CD14-positive monocyte (primary cell): Measurements from ENCODE around the gene FBXO34. TPM values are rescaled to one million over a fixed set of nuclear protein-coding genes. Genes with fewer than 3 reads are reported as not detected.

Experiments
- DNase-seq, 3 donors: peaks; one replicate each; pipeline ENCODE4 v3.0.0-alpha.2; 2011 to 2022
- H2AFZ ChIP-seq: 2 replicates; pipeline ENCODE4 v1.6.0; 2012; ENCODE audit warnings: mild to moderate bottlenecking, low read depth, low read length, inconsistent platforms; ENCODE audit not compliant: insufficient read depth, poor library complexity, severe bottlenecking
- H3K27ac ChIP-seq, 2 donors: 1 replicate in 1 of 2; 2 replicates in 1 of 2; pipeline ENCODE4 v1.5.1; 2012 to 2013; ENCODE audit warnings: low read length in 2 of 2, control low read depth in 1 of 2, inconsistent platforms in 1 of 2, low read depth in 1 of 2, mild to moderate bottlenecking in 1 of 2
- H3K27me3 ChIP-seq, 2 donors: one replicate each; pipeline versions ENCODE4 v1.6.0 to v1.6.1; 2011 to 2013; ENCODE audit warnings: low read length in 2 of 2; ENCODE audit not compliant: control insufficient read depth in 2 of 2, insufficient read depth in 2 of 2
- H3K36me3 ChIP-seq, 2 donors: replicated peaks in 1 of 2; 1 replicate in 1 of 2; 2 replicates in 1 of 2; pipeline versions ENCODE4 v1.5.1 to v1.6.1; 2012 to 2013; ENCODE audit warnings: low read length in 2 of 2, control low read depth in 1 of 2, inconsistent platforms in 1 of 2, mild to moderate bottlenecking in 1 of 2; ENCODE audit not compliant: insufficient read depth in 2 of 2, control insufficient read depth in 1 of 2
- H3K4me1 ChIP-seq, 2 donors: 1 replicate in 1 of 2; 2 replicates in 1 of 2; pipeline versions ENCODE4 v1.5.1 to v1.6.1; 2012 to 2013; ENCODE audit warnings: low read length in 2 of 2, control low read depth in 1 of 2, inconsistent platforms in 1 of 2, mild to moderate bottlenecking in 1 of 2, moderate library complexity in 1 of 2; ENCODE audit not compliant: insufficient read depth in 2 of 2, control insufficient read depth in 1 of 2
- H3K4me2 ChIP-seq: replicated peaks from 2 replicates; pipeline ENCODE3; 2012; ENCODE audit warnings: low read length, moderate library complexity, mild to moderate bottlenecking; ENCODE audit not compliant: poor library complexity, severe bottlenecking; ENCODE audit errors: extremely low read depth
- H3K4me3 ChIP-seq, 3 experiments: fragments of 200-600 bp in 1 of 3; sonication (generic) in 1 of 3; replicated peaks in 1 of 3; 1 replicate in 2 of 3; 2 replicates in 1 of 3; pipeline ENCODE4 v1.5.1; 2011 to 2013; ENCODE audit warnings: low read length in 3 of 3, mild to moderate bottlenecking in 3 of 3, control low read depth in 2 of 3, low read depth in 2 of 3, inconsistent platforms in 1 of 3, moderate library complexity in 1 of 3
- H3K79me2 ChIP-seq: 2 replicates; pipeline ENCODE4 v1.6.0; 2012; ENCODE audit warnings: mild to moderate bottlenecking, control low read depth, inconsistent platforms, low read length, moderate library complexity; ENCODE audit not compliant: insufficient read depth
- H3K9ac ChIP-seq: 2 replicates; pipeline ENCODE4 v1.6.0; 2017; ENCODE audit warnings: low read length, mild to moderate bottlenecking; ENCODE audit not compliant: insufficient read depth, poor library complexity, severe bottlenecking
- H3K9me3 ChIP-seq, 2 donors: replicated peaks in 1 of 2; 1 replicate in 1 of 2; 2 replicates in 1 of 2; pipeline versions ENCODE4 v1.5.1 to v1.6.1; 2012 to 2013; ENCODE audit warnings: low read length in 2 of 2, control low read depth in 1 of 2; ENCODE audit not compliant: control insufficient read depth in 1 of 2, insufficient read depth in 1 of 2
- H4K20me1 ChIP-seq: 2 replicates; pipeline ENCODE4 v1.6.0; 2012; ENCODE audit warnings: mild to moderate bottlenecking, low read length, control low read depth, moderate library complexity; ENCODE audit not compliant: insufficient read depth
- H3K27ac Mint-ChIP-seq, 7 donors: one replicate each; pipeline ENCODE4 v1.8.0; 2020; ENCODE audit warnings: mild to moderate bottlenecking in 7 of 7, mixed read lengths in 7 of 7, moderate library complexity in 6 of 7, inconsistent platforms in 2 of 7
- H3K27me3 Mint-ChIP-seq, 3 donors: one replicate each; pipeline ENCODE4 v1.8.0; 2021 to 2022; ENCODE audit warnings: low read depth in 3 of 3, mild to moderate bottlenecking in 3 of 3, mixed read lengths in 3 of 3, moderate library complexity in 3 of 3, inconsistent platforms in 1 of 3
- H3K36me3 Mint-ChIP-seq, 2 donors: one replicate each; pipeline ENCODE4 v1.8.0; 2020; ENCODE audit warnings: mixed read lengths in 2 of 2, inconsistent platforms in 1 of 2, mild to moderate bottlenecking in 1 of 2
- H3K4me1 Mint-ChIP-seq: one replicate; pipeline ENCODE4 v1.8.0; 2020; ENCODE audit warnings: mild to moderate bottlenecking, mixed read lengths
- H3K4me3 Mint-ChIP-seq, 2 donors: one replicate each; pipeline ENCODE4 v1.8.0; 2020; ENCODE audit warnings: mild to moderate bottlenecking in 2 of 2, mixed read lengths in 2 of 2, moderate library complexity in 1 of 2
- H3K9me3 Mint-ChIP-seq, 7 donors: one replicate each; pipeline ENCODE4 v1.8.0; 2020 to 2022; ENCODE audit warnings: mixed read lengths in 7 of 7, mild to moderate bottlenecking in 6 of 7, moderate library complexity in 6 of 7, inconsistent platforms in 2 of 7
- WGBS: methylation state at CpG from one replicate; pipeline ENCODE4 v1.1.5; 2013; ENCODE audit warnings: missing lambda C conversion rate; ENCODE audit not compliant: insufficient coverage; 5-methylcytosine and 5-hydroxymethylcytosine counted together
- intact Hi-C, 2 donors: fragments of 100-400 bp; cut with micrococcal nuclease; formaldehyde crosslinking; loops; one replicate each; pipeline versions ENCODE4 v1.15.0 to v1.15.1; 2023
- polyA plus RNA-seq, 3 donors: library from polyadenylated mRNA; depleted of rRNA in 1 of 3; unstranded in 2 of 3; stranded (reverse) in 1 of 3; fragments of 300-500 nt in 2 of 3; fragments of >200 nt in 1 of 3; fragmentation: Illumina TruSeq in 2 of 3; gene quantifications; 1 replicate in 2 of 3; 2 replicates in 1 of 3; pipeline ENCODE4 v1.2.3, GENCODE V29; 2012 to 2021
- TF ChIP-seq, protein P1 (sequence below): fragments of 200-600 bp; IDR thresholded peaks from one replicate; pipeline ENCODE4 v1.8.0; 2022; ENCODE audit warnings: antibody characterized with exemption, mild to moderate bottlenecking

The FBXO34 gene
- polyA plus RNA-seq, 3 donors: 10.3 to 18.1 (median 17.3) TPM

DNA sequence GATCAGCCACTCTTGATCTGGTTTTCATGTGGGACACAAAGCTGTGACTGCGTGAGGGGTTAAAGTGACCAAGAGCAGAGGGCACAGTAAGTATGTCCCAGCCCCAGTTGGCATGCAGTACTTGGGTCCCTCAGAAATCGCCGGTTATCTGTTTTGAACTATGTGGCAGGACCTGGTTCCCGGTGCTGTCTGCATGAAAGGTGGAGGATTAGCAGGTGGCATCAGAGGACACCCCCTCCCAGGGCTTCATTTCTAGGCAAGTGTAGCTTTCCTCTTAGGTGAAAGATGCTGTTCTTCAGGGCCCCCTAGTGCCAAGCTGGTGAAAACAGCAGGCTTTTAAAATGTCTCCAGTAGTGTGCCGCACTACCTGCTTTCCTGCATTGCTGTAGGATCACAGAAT, 83.3 kb downstream of the FBXO34 start:
- no peak overlapping the region for H3K4me3 ChIP-seq
- Mint-ChIP-seq H3K4me1 (no peaks in the 10 kb centered on the region), H3K27me3 (peaks cover 0 to 2% (median 0%) of the 10 kb centered on the region in 3 donors), H3K36me3 (peaks cover 28 to 44% of the 10 kb centered on the region in 2 donors), H3K27ac (peak overlapping the region in 4 of 7 donors; percentile 22 to 52 (median 46)), H3K9me3 (peaks cover 0 to 2% (median 0%) of the 10 kb centered on the region in 7 donors), H3K4me3 (no peak overlapping the region)
- peak overlapping the region in 1 of 2 donors; percentile 46 for H3K27ac ChIP-seq
- H3K9ac ChIP-seq: no peak overlapping the region
- peaks cover under 1% of the 10 kb centered on the region for H3K79me2 ChIP-seq
- no peak overlapping the region for H3K4me2 ChIP-seq
- H3K27me3 ChIP-seq: no peaks in the 10 kb centered on the region
- peaks cover 5% of the 10 kb centered on the region for H4K20me1 ChIP-seq
- 100% methylated on average over 1 of the region's 5 CpGs for WGBS
- H2AFZ ChIP-seq: no peak overlapping the region
- H3K36me3 ChIP-seq: peaks cover 26 to 61% of the 10 kb centered on the region in 2 donors
- TF ChIP-seq, protein P1, sequence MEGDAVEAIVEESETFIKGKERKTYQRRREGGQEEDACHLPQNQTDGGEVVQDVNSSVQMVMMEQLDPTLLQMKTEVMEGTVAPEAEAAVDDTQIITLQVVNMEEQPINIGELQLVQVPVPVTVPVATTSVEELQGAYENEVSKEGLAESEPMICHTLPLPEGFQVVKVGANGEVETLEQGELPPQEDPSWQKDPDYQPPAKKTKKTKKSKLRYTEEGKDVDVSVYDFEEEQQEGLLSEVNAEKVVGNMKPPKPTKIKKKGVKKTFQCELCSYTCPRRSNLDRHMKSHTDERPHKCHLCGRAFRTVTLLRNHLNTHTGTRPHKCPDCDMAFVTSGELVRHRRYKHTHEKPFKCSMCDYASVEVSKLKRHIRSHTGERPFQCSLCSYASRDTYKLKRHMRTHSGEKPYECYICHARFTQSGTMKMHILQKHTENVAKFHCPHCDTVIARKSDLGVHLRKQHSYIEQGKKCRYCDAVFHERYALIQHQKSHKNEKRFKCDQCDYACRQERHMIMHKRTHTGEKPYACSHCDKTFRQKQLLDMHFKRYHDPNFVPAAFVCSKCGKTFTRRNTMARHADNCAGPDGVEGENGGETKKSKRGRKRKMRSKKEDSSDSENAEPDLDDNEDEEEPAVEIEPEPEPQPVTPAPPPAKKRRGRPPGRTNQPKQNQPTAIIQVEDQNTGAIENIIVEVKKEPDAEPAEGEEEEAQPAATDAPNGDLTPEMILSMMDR: peak; percentile 52
- no peaks in the 10 kb centered on the region for H3K9me3 ChIP-seq
- intact Hi-C loops: loop anchor here in 1 of 2 donors (10.0 kb wide), 1 partner anchor 110 kb away; no protein-coding TSS in a partner anchor
- DNase-seq: peak in 2 of 3 donors; percentile 24 to 25
- no peaks in the 10 kb centered on the region for H3K4me1 ChIP-seq

GRCh38 chr14:55355922-55356321, 84.7 kb downstream of the FBXO34 start:
- no peak overlapping the region for H3K4me3 Mint-ChIP-seq
- intact Hi-C loops: loop anchor here in 1 of 2 donors (10.0 kb wide), 1 partner anchor 111 kb away; no protein-coding TSS in a partner anchor
- no peaks in the 10 kb centered on the region for H3K4me1 Mint-ChIP-seq
- TF ChIP-seq, protein P1: no peak
- DNase-seq: no peak
- Histone ChIP-seq H3K9ac (no peak overlapping the region), H3K9me3 (no peaks in the 10 kb centered on the region), H3K4me1 (no peaks in the 10 kb centered on the region), H3K4me3 (no peak overlapping the region), H3K27ac (no peak overlapping the region), H4K20me1 (no peaks in the 10 kb centered on the region), H2AFZ (no peak overlapping the region), H3K79me2 (no peaks in the 10 kb centered on the region), H3K4me2 (no peak overlapping the region), H3K36me3 (peaks cover 19 to 51% of the 10 kb centered on the region in 2 donors), H3K27me3 (no peaks in the 10 kb centered on the region)
- H3K27ac Mint-ChIP-seq: no peak overlapping the region
- H3K36me3 Mint-ChIP-seq: peaks cover 19 to 36% of the 10 kb centered on the region in 2 donors
- WGBS: 100% methylated on average over 3 of the region's 6 CpGs
- H3K9me3 Mint-ChIP-seq: peaks cover 0 to 2% (median 0%) of the 10 kb centered on the region in 7 donors
- H3K27me3 Mint-ChIP-seq: peaks cover 0 to 2% (median 0%) of the 10 kb centered on the region in 3 donors
